HG03457 (cell line): ENCODE results near the gene FBXL4.

Source experiments
- ATAC-seq: cut with Tn5 transposase; IDR thresholded peaks from one replicate; pipeline ENCODE4 v1.9.1; 2021; ENCODE audit warnings: moderate number of reproducible peaks; ENCODE audit not compliant: unreplicated experiment

The FBXL4 gene

GRCh38 chr6:98827295-98828159 lies 120.2 kb downstream of the FBXL4 start:
- no peak for ATAC-seq

DNA sequence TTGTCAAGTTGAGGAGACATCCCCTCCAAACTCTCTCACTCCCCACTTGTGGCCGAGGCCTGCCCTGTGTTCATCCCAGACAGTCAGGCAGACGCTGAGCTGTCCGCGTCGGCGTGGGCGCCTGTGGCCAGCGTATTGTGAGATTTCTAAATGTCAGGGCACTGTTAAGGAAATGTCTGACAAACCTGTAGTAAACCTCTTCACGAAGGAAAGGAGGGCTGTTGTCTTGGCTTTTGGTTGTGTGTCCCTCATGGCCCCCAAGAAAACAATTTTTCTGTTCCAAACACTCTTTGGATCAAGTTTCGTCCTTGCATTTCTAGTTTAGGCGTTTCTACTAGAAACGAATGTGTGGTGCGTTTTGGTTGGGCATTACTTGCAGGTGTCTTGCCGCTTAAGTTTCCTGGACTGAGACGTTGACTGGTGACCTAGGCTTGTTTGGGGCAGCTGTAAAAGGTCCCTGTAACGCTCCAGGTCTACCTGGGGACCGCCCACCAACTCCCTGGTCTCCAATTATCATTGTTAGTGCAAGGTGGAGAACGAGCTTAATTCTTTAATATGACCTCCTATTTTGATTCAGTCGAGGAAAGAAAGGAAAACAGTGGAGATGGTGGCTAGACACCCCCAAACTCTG lies 122.0 kb downstream of the FBXL4 start:
- no peak for ATAC-seq

- no peak for ATAC-seq
These were observed 122.7 kb downstream of the FBXL4 start for GRCh38 chr6:98824902-98825599.

DNA sequence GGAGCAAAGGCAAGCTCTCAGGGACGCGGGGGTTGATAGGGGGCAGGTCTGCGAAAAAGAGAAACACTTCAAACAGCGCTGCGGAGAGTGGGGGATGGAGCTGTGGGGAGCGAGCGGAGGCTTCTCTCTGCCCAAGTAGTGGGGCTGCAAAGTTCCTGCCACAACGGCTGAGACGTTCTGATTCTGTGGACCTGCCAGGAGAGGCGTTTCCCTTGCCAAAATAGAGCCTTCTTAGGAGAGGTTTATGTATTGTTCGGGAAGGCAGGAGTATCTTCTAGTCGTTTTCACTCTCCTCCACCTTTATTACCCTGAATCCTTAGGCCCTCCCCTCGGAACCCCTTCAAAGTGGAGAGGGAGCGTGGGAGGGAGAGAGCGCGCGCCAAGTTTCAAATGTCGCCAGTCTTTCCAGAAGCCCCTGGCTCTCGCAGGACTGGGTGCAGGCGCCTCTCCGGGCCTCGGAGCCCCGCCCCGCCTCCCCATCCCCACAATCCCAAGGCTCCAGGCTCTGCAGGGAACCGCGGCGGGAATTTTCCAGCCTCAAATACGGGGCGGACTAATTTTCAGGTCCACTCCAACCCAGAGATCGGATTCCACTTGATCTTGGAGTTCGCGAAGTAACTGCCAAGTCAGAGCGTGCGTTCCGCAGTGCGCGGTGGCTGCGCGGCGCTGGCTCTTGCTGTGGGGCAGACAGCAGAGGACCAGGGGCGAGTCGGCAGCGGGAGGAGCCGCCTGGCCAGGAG lies 123.4 kb downstream of the FBXL4 start:
- no peak for ATAC-seq

DNA sequence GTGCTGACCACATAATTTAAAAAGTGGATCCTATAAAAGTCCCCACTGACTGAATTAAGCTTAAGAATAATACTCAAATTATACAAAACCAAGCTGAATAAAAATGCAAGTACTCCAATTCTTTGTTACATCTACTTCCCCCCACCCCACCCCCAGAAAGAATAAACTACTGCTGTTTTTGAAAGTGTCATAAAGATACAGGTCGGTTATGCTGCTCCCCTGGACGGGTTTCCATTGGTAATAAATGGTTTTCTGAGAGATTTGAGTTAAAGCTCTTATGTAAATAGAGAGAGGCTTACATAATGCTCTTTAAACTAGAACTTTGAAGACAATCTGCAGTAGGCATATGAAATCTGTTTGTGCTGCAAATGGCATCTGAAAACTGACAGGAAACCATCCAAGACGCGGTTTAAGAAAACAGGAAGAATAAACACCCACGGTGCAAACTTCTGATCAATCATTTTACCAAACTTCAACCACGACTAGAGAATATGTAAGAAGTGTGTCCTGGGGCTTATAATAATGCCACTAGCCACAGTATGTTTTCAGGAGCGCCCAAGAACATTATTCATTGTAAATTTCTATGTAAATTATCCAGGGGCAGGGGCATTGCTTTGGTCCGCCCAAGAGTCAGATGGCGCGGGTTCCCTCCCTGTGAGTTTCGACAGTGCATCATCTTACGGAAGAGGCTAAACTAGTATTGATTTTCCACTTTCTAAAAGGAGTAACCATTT lies 124.2 kb downstream of the FBXL4 start:
- ATAC-seq = no peak

DNA sequence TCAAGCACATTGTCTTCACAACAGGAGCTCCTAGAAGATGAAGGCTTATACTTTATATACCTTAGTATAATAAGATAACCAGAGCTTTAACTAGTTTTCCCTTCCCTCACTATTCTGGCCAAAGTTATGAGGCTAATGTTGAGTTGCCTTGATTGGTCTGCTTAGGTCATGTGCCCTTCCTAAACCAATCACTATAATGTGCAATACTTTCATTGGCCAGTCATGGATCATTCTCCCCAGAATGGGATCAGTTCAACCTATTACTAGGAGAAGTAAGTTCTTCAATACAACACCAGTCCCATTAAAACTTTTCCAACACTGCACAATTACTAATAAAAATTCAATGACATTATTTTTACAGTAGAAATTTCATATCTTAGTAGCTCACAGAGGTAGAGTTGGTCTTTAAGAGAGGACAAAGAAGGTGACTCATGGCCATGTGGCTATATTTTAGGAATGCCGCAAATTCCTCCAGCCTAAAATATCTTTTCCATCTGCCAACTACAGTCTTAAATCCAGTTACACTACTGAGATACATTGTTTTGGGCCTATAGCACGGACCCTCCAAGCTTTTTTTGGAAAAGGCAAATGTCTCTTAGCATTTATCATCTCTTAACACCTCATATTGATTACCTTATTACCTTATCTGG lies 125.9 kb downstream of the FBXL4 start:
- ATAC-seq = no peak
